Heart left ventricle (tissue), 16 donors: Measurements from ENCODE around the gene GTF2I. TPM values are rescaled to one million over a fixed set of nuclear protein-coding genes. Genes with fewer than 3 reads are reported as not detected.

Experiments
- ATAC-seq, 4 donors: fragments of 200-7000 bp; cut with Tn5 transposase; one replicate each; pipeline ENCODE4 v1.9.1; 2020 to 2022; ENCODE audit warnings: moderate library complexity in 4 of 4, mild to moderate bottlenecking in 3 of 4, moderate number of reproducible peaks in 1 of 4
- DNase-seq, 5 donors: peaks; one replicate each; pipeline ENCODE4 v3.0.0-alpha.2; 2020
- H3K27ac ChIP-seq, 12 donors: fragments of 200-600 bp; sonication (generic) in 4 of 12; one replicate each; pipeline versions ENCODE4 v1.5.0 to v1.8.0; 2016 to 2022; ENCODE audit warnings: mild to moderate bottlenecking in 2 of 12
- H3K27me3 ChIP-seq, 9 donors: fragments of 200-600 bp; sonication (generic) in 2 of 9; one replicate each; pipeline versions ENCODE4 v1.5.1 to v1.8.0; 2016 to 2022; ENCODE audit warnings: mild to moderate bottlenecking in 3 of 9
- H3K36me3 ChIP-seq, 9 donors: fragments of 200-600 bp; sonication (generic) in 2 of 9; one replicate each; pipeline versions ENCODE4 v1.5.0 to v1.8.0; 2018 to 2022; ENCODE audit warnings: mild to moderate bottlenecking in 2 of 9
- H3K4me1 ChIP-seq, 12 donors: fragments of 200-600 bp; sonication (generic) in 4 of 12; one replicate each; pipeline versions ENCODE4 v1.5.0 to v1.8.0; 2016 to 2022; ENCODE audit warnings: mild to moderate bottlenecking in 3 of 12
- H3K4me3 ChIP-seq, 12 donors: fragments of 200-600 bp; sonication (generic) in 4 of 12; one replicate each; pipeline versions ENCODE4 v1.5.0 to v1.8.0; 2017 to 2022; ENCODE audit warnings: mild to moderate bottlenecking in 9 of 12, moderate library complexity in 4 of 12
- H3K9me3 ChIP-seq, 12 donors: fragments of 200-600 bp; sonication (generic) in 4 of 12; one replicate each; pipeline versions ENCODE4 v1.5.0 to v1.8.0; 2016 to 2022; ENCODE audit warnings: mild to moderate bottlenecking in 1 of 12
- POLR2A ChIP-seq, 2 donors: fragments of 450-650 bp; IDR thresholded peaks; one replicate each; pipeline ENCODE4 v1.6.1; 2017; ENCODE audit warnings: antibody characterized with exemption in 2 of 2, mild to moderate bottlenecking in 2 of 2, moderate library complexity in 2 of 2
- WGBS, 4 donors: extraction: QIAGEN DNeasy Blood & Tissue Kit in 2 of 4; methylation state at CpG; one replicate each; pipeline versions ENCODE4 v1.1.5 to v1.1.7; 2013 to 2018; 5-methylcytosine and 5-hydroxymethylcytosine counted together
- intact Hi-C, 10 donors: fragments of 100-400 bp; cut with DNase I; formaldehyde crosslinking; loops; one replicate each; pipeline versions ENCODE4 v1.11.1 to v1.14.2; 2022
- polyA plus RNA-seq, 2 donors: library from polyadenylated mRNA; stranded (reverse); fragments of 200-250 nt; gene quantifications; one replicate each; pipeline ENCODE4 v1.2.3, GENCODE V29; 2013
- total RNA-seq, 9 donors: library from RNA; depleted of rRNA in 2 of 9; stranded (reverse); fragments of >200 nt in 2 of 9; fragmentation: NEBNext Ultra II Directional in 3 of 9; extraction: Animal tissue kit (Norgen Biotek cat#: 25700) in 3 of 9; gene quantifications; one replicate each; pipeline versions ENCODE4 v1.1.0 to v1.2.4, GENCODE V29; 2016 to 2023
- TF ChIP-seq, protein P1 (sequence below), 12 donors: fragments of 200-600 bp; sonication (generic) in 4 of 12; IDR thresholded peaks; one replicate each; pipeline versions ENCODE4 v1.5.0 to v1.8.0; 2018 to 2022; ENCODE audit warnings: antibody characterized with exemption in 12 of 12, mild to moderate bottlenecking in 5 of 12
- donor health status: ischemic (EF 13 %, LVEDD 7.1; RV severe dilation, severe dysfunction).
- donor health status: healthy with polysubstance abuse.
- donor health status: DM: no; HTN: yes; CAD: no.
- donor health status: DM: no; HTN: no; CAD: no.
- donor health status: ischemic (EF 25% LVEDD 6.9; RV normal size, moderate dysfunction).
- donor health status: ischemic (EF 25% LVEDD 5.7; RV mildly dilated, moderate dysfunction).
- donor health status: healthy.
- donor health status: DM: yes; HTN: yes; CAD: no.
- donor health status: ischemic (EF 35%, LVEDD 5.7; RV mildly dilated, moderate dysfunction).
- donor health status: nonischemic (EF 11% LVEDD 7.7; RV severe dilation, severe dysfunction).
- donor health status: DM: yes; HTN: yes; CAD: no.
- donor health status: PGD.
- donor health status: ischemic (EF 29% LVEDD 5.4; RV normal size, mild dysfunction).
- donor health status: nonischemic (EF 23%, LVEDD 6.1; RV moderate dilation, normal function).

GTF2I gene
- total and polyA plus RNA-seq, 11 donors: 28.8 to 135 (median 113) TPM

DNA sequence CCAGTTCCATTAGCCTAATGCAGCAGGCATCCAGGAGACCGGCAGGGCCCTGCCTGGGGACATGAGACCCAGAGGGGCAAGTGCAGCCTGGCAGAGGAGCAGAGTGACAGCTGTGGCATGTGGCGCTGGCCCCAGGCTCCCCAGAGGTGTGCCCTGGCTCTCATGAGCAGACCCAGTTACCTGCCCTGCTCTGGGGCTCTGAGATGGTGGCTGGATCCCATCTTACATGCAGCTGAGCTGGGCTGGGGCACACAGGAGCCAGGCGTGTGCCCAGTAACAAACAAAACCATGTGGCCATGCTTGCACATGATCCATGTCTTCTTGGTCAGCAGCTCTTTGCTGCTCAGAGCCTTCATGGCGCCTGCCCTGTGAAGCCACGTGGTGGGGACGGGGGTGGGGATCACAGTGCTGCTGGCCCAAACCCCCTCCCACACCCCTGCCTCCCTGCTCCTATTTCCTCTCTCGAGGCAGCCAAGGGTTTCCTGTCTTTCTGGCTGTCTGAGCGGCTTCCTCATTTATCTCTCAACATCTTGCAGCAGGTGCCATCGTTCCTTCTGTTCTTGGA is 40.3 kb upstream of the GTF2I start:
- TF ChIP-seq, protein P1, sequence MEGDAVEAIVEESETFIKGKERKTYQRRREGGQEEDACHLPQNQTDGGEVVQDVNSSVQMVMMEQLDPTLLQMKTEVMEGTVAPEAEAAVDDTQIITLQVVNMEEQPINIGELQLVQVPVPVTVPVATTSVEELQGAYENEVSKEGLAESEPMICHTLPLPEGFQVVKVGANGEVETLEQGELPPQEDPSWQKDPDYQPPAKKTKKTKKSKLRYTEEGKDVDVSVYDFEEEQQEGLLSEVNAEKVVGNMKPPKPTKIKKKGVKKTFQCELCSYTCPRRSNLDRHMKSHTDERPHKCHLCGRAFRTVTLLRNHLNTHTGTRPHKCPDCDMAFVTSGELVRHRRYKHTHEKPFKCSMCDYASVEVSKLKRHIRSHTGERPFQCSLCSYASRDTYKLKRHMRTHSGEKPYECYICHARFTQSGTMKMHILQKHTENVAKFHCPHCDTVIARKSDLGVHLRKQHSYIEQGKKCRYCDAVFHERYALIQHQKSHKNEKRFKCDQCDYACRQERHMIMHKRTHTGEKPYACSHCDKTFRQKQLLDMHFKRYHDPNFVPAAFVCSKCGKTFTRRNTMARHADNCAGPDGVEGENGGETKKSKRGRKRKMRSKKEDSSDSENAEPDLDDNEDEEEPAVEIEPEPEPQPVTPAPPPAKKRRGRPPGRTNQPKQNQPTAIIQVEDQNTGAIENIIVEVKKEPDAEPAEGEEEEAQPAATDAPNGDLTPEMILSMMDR (IDR thresholded peaks at IDR 0.05): no peak
- TF ChIP-seq POLR2A (IDR thresholded peaks at IDR 0.05): no peak
- ATAC-seq: peak in 2 of 4 donors; percentile 57 to 62
- intact Hi-C loops: no loop called here
- peak in 3 of 5 donors; percentile 40 to 55 (median 53) for DNase-seq
- Histone ChIP-seq H3K4me3 (peak overlapping the region in 1 of 12 donors; percentile 17), H3K27ac (no peak overlapping the region), H3K9me3 (no peaks in the 10 kb centered on the region), H3K4me1 (peaks cover 0 to 12% (median 0%) of the 10 kb centered on the region in 12 donors), H3K27me3 (no peaks in the 10 kb centered on the region), H3K36me3 (no peaks in the 10 kb centered on the region)
- WGBS, 4 donors: 50 to 61% (median 54%) methylated on average over 8 to 9 of the region's 9 CpGs

DNA sequence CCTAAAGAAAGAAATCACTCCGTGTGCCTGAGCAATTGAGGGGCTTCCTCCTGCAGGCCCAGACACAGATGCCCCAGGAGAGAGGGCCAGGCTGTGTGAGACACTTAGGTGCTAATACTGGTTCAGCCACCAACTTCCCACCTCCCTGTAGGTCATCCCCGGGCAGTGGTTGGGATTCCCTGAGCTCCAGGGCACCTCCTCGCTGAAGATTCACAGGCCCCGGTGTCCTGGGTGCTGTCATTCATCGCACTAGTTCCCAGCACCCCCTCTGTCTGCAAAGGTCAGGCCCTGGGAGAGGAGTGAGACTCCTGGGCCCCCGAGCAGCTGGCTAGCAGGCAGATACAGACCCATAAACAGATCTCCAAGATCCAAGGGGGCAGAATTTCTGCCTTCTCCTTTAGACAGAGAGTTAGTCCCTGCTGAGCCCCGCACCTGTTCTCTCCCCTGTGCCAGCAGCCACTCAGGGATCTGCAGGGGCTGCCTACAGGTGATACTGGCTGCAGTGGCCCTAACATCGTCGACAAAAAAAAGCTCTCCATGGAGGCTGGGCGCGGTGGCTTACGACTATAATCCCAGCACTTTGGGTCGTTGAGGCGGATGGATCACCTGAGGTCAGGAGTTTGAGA is 38.2 kb upstream of the GTF2I start:
- Histone ChIP-seq H3K36me3 (no peaks in the 10 kb centered on the region), H3K4me1 (peaks cover 0 to 11% (median 0%) of the 10 kb centered on the region in 12 donors), H3K27ac (no peak overlapping the region), H3K27me3 (no peaks in the 10 kb centered on the region), H3K9me3 (no peaks in the 10 kb centered on the region), H3K4me3 (no peak overlapping the region)
- WGBS, 4 donors: 78 to 84% (median 81%) methylated on average over 10 to 14 of the region's 14 CpGs
- TF ChIP-seq, protein P1 (IDR thresholded peaks at IDR 0.05): no peak
- TF ChIP-seq POLR2A (IDR thresholded peaks at IDR 0.05): no peak
- DNase-seq (no peak), ATAC-seq (no peak)
- intact Hi-C loops: no loop called here

DNA sequence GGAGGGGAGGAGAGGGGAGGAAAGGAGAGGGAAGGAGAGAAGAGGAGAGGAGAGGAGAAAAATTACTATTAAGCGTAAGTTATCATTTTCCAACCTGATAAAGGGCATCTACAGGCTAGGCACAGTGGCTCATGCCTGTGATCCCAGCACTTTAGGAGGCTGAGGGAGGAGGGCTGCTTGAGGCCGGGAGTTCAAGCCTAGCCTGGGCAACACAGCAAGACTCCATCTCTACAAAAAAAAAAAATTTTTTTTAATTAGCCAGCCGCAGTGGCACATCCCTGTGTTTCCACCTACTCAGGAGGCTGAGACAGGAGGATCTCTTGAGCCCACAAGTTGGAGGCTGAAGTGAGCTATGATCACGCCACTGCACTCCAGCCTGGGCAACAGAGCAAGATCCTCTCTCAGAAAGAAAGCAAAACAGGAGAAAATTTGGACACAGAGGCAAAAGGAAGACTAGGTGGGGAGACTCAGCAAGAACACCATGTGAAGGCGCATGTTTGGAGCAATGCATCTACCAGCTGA is 35.2 kb upstream of the GTF2I start:
- Histone ChIP-seq H3K27ac (no peak overlapping the region), H3K36me3 (no peaks in the 10 kb centered on the region), H3K27me3 (no peaks in the 10 kb centered on the region), H3K4me3 (no peak overlapping the region), H3K4me1 (peaks cover 0 to 8% (median 0%) of the 10 kb centered on the region in 12 donors), H3K9me3 (no peaks in the 10 kb centered on the region)
- TF ChIP-seq POLR2A (IDR thresholded peaks at IDR 0.05): no peak
- TF ChIP-seq, protein P1 (IDR thresholded peaks at IDR 0.05): no peak
- no peak for DNase-seq
- ATAC-seq: no peak
- WGBS, 4 donors: 89 to 95% (median 92%) methylated on average over 5 of the region's 5 CpGs
- intact Hi-C loops: loop anchor here in 1 of 10 donors (5.0 kb wide), 1 partner anchor 35 kb away; the partner anchor contains the start of gene GTF2I

DNA sequence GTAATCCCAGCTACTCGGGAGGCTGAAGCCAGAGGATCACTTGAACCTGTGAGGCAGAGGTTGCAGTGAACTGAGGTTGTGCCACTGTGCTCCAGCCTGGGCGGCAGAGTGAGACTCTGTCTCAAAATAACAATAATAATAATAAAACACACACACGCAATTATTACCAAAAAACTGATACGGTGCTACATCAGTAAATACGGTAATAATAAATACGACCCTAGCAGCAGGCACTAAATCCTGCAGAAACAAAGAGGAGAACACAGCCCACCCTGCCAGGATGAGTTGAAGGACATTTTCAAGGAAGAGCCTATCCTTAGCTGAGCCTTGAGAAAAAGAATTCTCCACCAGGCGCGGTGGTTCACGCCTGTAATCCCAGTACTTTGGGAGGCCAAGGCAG is 34.4 kb upstream of the GTF2I start:
- H3K9me3 ChIP-seq: no peaks in the 10 kb centered on the region
- no peak for ATAC-seq
- TF ChIP-seq, protein P1 (IDR thresholded peaks at IDR 0.05): no peak
- TF ChIP-seq POLR2A (IDR thresholded peaks at IDR 0.05): no peak
- H3K4me1 ChIP-seq: peaks cover 0 to 14% (median 2%) of the 10 kb centered on the region in 12 donors
- H3K4me3 ChIP-seq: no peak overlapping the region
- 79 to 84% (median 82%) methylated on average over 9 of the region's 9 CpGs for WGBS, 4 donors
- no peaks in the 10 kb centered on the region for H3K36me3 ChIP-seq
- H3K27me3 ChIP-seq: no peaks in the 10 kb centered on the region
- intact Hi-C loops: loop anchor here in 1 of 10 donors (5.0 kb wide), 1 partner anchor 34 kb away; the partner anchor contains the start of gene GTF2I
- no peak overlapping the region for H3K27ac ChIP-seq
- DNase-seq: no peak
